HEK293 (cell line): ENCODE data around the gene PIM3.

Source experiments
- CTCF ChIA-PET: fragments of 350-600 bp; formaldehyde crosslinking; extraction: SDS; loops from one replicate; lab custom pipeline; 2021; ENCODE audit warnings: antibody characterized with exemption; lab: Yijun Ruan, JAX
- POLR2A ChIA-PET: fragments of 300-600 bp; formaldehyde crosslinking; extraction: SDS; loops from one replicate; lab custom pipeline; 2020; ENCODE audit warnings: antibody characterized with exemption, inconsistent platforms; lab: Yijun Ruan, JAX
- H3K27ac ChIP-seq: fragments of 200-500 bp; sonication (Bioruptor generic); 2 replicates; pipeline ENCODE4 v1.5.1; 2014; ENCODE audit warnings: low read depth, low read length, control low read depth, inconsistent platforms; ENCODE audit errors: extremely low read depth
- H3K36me3 ChIP-seq, 2 experiments: fragments of 200-500 bp in 1 of 2; sonication (Bioruptor generic) in 1 of 2; 1 replicate in 1 of 2; 2 replicates in 1 of 2; pipeline ENCODE4 v1.5.1; 2014 to 2017; ENCODE audit warnings: inconsistent platforms in 2 of 2, low read length in 2 of 2; ENCODE audit not compliant: control insufficient read depth in 2 of 2, insufficient read depth in 1 of 2
- H3K4me1 ChIP-seq: fragments of 200-500 bp; sonication (Bioruptor generic); 2 replicates; pipeline ENCODE4 v1.5.1; 2014; ENCODE audit warnings: mild to moderate bottlenecking, low read length, inconsistent platforms; ENCODE audit not compliant: control insufficient read depth, insufficient read depth
- H3K4me3 ChIP-seq: 2 replicates; pipeline ENCODE4 v1.5.1; 2011; ENCODE audit warnings: low read depth, mild to moderate bottlenecking, control low read depth, low read length, moderate library complexity
- H3K9me3 ChIP-seq: fragments of 200-500 bp; sonication (Bioruptor generic); 2 replicates; pipeline ENCODE4 v1.5.1; 2014; ENCODE audit warnings: low read depth, low read length, inconsistent platforms; ENCODE audit not compliant: control insufficient read depth, insufficient read depth
- BCL11B ChIP-seq: fragments of 450-650 bp; formaldehyde crosslinking; IDR thresholded peaks from 2 replicates; pipeline ENCODE4 v1.5.1; 2016; ENCODE audit warnings: low read depth, missing biosample characterization, missing genetic modification characterization
- GFI1B ChIP-seq: fragments of 450-650 bp; formaldehyde crosslinking; IDR thresholded peaks from 2 replicates; pipeline ENCODE4 v1.5.1; 2016; ENCODE audit warnings: missing biosample characterization, missing genetic modification characterization
- GLIS2 ChIP-seq: fragments of 450-650 bp; formaldehyde crosslinking; IDR thresholded peaks from 2 replicates; pipeline ENCODE4 v1.5.1; 2016; ENCODE audit warnings: missing biosample characterization, missing genetic modification characterization
- KLF1 ChIP-seq: fragments of 450-650 bp; formaldehyde crosslinking; IDR thresholded peaks from 2 replicates; pipeline ENCODE4 v1.5.1; 2016; ENCODE audit warnings: missing biosample characterization, missing genetic modification characterization
- PRDM4 ChIP-seq: fragments of 450-650 bp; formaldehyde crosslinking; IDR thresholded peaks from 2 replicates; pipeline ENCODE4 v1.5.1; 2017; ENCODE audit warnings: missing biosample characterization, missing genetic modification characterization
- PRDM6 ChIP-seq: fragments of 450-650 bp; formaldehyde crosslinking; IDR thresholded peaks from 2 replicates; pipeline ENCODE4 v1.5.1; 2017; ENCODE audit warnings: missing biosample characterization, missing genetic modification characterization
- YY2 ChIP-seq: fragments of 450-650 bp; formaldehyde crosslinking; IDR thresholded peaks from 2 replicates; pipeline ENCODE4 v1.5.1; 2016; ENCODE audit warnings: missing biosample characterization, missing genetic modification characterization
- ZBTB10 ChIP-seq: fragments of 450-650 bp; formaldehyde crosslinking; IDR thresholded peaks from 2 replicates; pipeline ENCODE4 v1.5.1; 2016; ENCODE audit warnings: missing biosample characterization, missing genetic modification characterization
- ZIC2 ChIP-seq: fragments of 450-650 bp; formaldehyde crosslinking; IDR thresholded peaks from 2 replicates; pipeline ENCODE4 v1.5.1; 2016; ENCODE audit warnings: missing biosample characterization, missing genetic modification characterization
- ZNF133 ChIP-seq: fragments of 450-650 bp; formaldehyde crosslinking; IDR thresholded peaks from 2 replicates; pipeline ENCODE4 v1.5.1; 2016; ENCODE audit warnings: missing biosample characterization, missing genetic modification characterization
- ZNF311 ChIP-seq: fragments of 450-650 bp; formaldehyde crosslinking; IDR thresholded peaks from 2 replicates; pipeline ENCODE4 v1.5.1; 2017; ENCODE audit warnings: missing biosample characterization, missing genetic modification characterization, borderline replicate concordance
- ZNF341 ChIP-seq: fragments of 450-650 bp; formaldehyde crosslinking; IDR thresholded peaks from 2 replicates; pipeline ENCODE4; 2016; ENCODE audit warnings: low read depth, missing biosample characterization, missing genetic modification characterization
- ZNF416 ChIP-seq: fragments of 450-650 bp; formaldehyde crosslinking; IDR thresholded peaks from 2 replicates; pipeline ENCODE4 v1.5.1; 2016; ENCODE audit warnings: missing biosample characterization, missing genetic modification characterization
- ZNF501 ChIP-seq: fragments of 450-650 bp; formaldehyde crosslinking; IDR thresholded peaks from 2 replicates; pipeline ENCODE4 v1.5.1; 2016; ENCODE audit warnings: missing biosample characterization, missing genetic modification characterization
- ZNF555 ChIP-seq: fragments of 450-650 bp; formaldehyde crosslinking; conservative IDR thresholded peaks from 2 replicates; pipeline ENCODE4 v1.5.1; 2017; ENCODE audit warnings: missing biosample characterization, mild to moderate bottlenecking, missing genetic modification characterization, inconsistent platforms
- ZNF664 ChIP-seq: fragments of 450-650 bp; formaldehyde crosslinking; IDR thresholded peaks from 2 replicates; pipeline ENCODE4 v1.5.1; 2016; ENCODE audit warnings: missing biosample characterization, missing genetic modification characterization

PIM3 gene

GRCh38 chr22:49933236-49934159 lies 27.1 kb upstream of the PIM3 start:
- TF ChIP-seq ZNF341 (tag by site-specific recombination) (peak; percentile 98), ZIC2 (tag by site-specific recombination) (peak; percentile 34; the same call in 1 of the 2 replicates), ZNF664 (tag by site-specific recombination) (no peak), ZNF555 (tag by site-specific recombination) (no peak)
- no peak overlapping the region for H3K4me3 ChIP-seq
- H3K9me3 ChIP-seq = no peaks in the 10 kb centered on the region
- H3K4me1 ChIP-seq = peaks cover 7% of the 10 kb centered on the region
- no peaks in the 10 kb centered on the region for H3K36me3 ChIP-seq
- CTCF ChIA-PET = interaction anchor here (0.5 to 4.5 kb wide), 4 partner anchors 76 to 592 kb away, joined by 3 to 32 read pairs (median 8); no protein-coding TSS in a partner anchor
- POLR2A ChIA-PET = interaction anchor here (1.0 to 1.7 kb wide), 2 partner anchors 15 to 97 kb away, joined by 3 to 4 read pairs; partner anchors contain the start of genes ALG12 and CRELD2
- H3K27ac ChIP-seq = no peak overlapping the region

GRCh38 chr22:49934160-49934890 lies 26.2 kb upstream of the PIM3 start:
- Histone ChIP-seq H3K27ac (no peak overlapping the region), H3K9me3 (no peaks in the 10 kb centered on the region), H3K4me3 (no peak overlapping the region), H3K36me3 (no peaks in the 10 kb centered on the region), H3K4me1 (peaks cover 7% of the 10 kb centered on the region)
- POLR2A ChIA-PET = interaction anchor here (1.0 to 1.7 kb wide), 2 partner anchors 16 to 96 kb away, joined by 3 to 4 read pairs; partner anchors contain the start of genes ALG12 and CRELD2
- TF ChIP-seq KLF1 (tag by site-specific recombination) (peak; percentile 45), ZNF501 (tag by site-specific recombination) (no peak), ZNF133 (tag by site-specific recombination) (no peak), GLIS2 (0 out of 2 replicates have a peak, but pooled peaks have one; percentile 33), BCL11B (tag by site-specific recombination) (no peak), YY2 (no peak), PRDM6 (tag by site-specific recombination) (no peak), ZBTB10 (peak; percentile 15; the same call in 1 of the 2 replicates), GFI1B (no peak), ZNF311 (tag by site-specific recombination) (no peak), ZNF416 (no peak), PRDM4 (tag by site-specific recombination) (no peak)
- CTCF ChIA-PET = interaction anchor here (0.5 to 1.8 kb wide), 2 partner anchors 96 to 592 kb away, joined by 3 to 11 read pairs; no protein-coding TSS in a partner anchor
